Activated CD8-positive, alpha-beta T cell treated with anti-CD3 and anti-CD28 coated beads for 36 hours (primary cell): ENCODE measurements around the gene TCF4. TPM values are rescaled to one million over a fixed set of nuclear protein-coding genes. Genes with fewer than 3 reads are reported as not detected.

Experiments
- ATAC-seq: fragments of 200-7000 bp; cut with Tn5 transposase; one replicate; pipeline ENCODE4 v1.10.0; 2021; ENCODE audit warnings: mild to moderate bottlenecking, moderate library complexity
- CTCF ChIA-PET: fragments of 350-600 bp; sonication (Branson Sonifier 250); formaldehyde crosslinking; loops from one replicate; lab custom pipeline; 2021; ENCODE audit warnings: antibody characterized with exemption; lab: Charles Lee
- POLR2A ChIA-PET: fragments of 350-600 bp; sonication (Branson Sonifier 250); formaldehyde crosslinking; loops from one replicate; lab custom pipeline; 2021; ENCODE audit warnings: antibody characterized with exemption; lab: Charles Lee
- DNase-seq: peaks from one replicate; pipeline ENCODE4 v3.0.0-alpha.2; 2020
- H3K27ac Mint-ChIP-seq: one replicate; pipeline ENCODE4 v1.8.0; 2021; ENCODE audit warnings: mild to moderate bottlenecking, mixed read lengths
- H3K27me3 Mint-ChIP-seq: one replicate; pipeline ENCODE4 v1.8.0; 2021; ENCODE audit warnings: mixed read lengths
- H3K36me3 Mint-ChIP-seq: one replicate; pipeline ENCODE4 v1.8.0; 2021; ENCODE audit warnings: low read depth, mixed read lengths
- H3K4me1 Mint-ChIP-seq: one replicate; pipeline ENCODE4 v1.8.0; 2021; ENCODE audit warnings: low read depth, mixed read lengths
- H3K4me3 Mint-ChIP-seq: one replicate; pipeline ENCODE4 v1.8.0; 2021; ENCODE audit warnings: mild to moderate bottlenecking, moderate library complexity, mixed read lengths
- H3K9me3 Mint-ChIP-seq: one replicate; pipeline ENCODE4 v1.8.0; 2021; ENCODE audit warnings: mixed read lengths
- CTCF ChIP-seq: fragments of 200-600 bp; IDR thresholded peaks from one replicate; pipeline ENCODE4 v1.8.0; 2022; ENCODE audit warnings: antibody characterized with exemption, mild to moderate bottlenecking
- intact Hi-C: fragments of 100-400 bp; cut with micrococcal nuclease; formaldehyde crosslinking; loops from one replicate; pipeline ENCODE4 v1.10.0; 2022
- total RNA-seq, 2 experiments: library from RNA; stranded (reverse); gene quantifications; one replicate each; pipeline ENCODE4 v1.2.3, GENCODE V29; 2021

Gene TCF4
- total RNA-seq, 2 experiments from 2014 or later, result 1.2 to 1.4 TPM

DNA sequence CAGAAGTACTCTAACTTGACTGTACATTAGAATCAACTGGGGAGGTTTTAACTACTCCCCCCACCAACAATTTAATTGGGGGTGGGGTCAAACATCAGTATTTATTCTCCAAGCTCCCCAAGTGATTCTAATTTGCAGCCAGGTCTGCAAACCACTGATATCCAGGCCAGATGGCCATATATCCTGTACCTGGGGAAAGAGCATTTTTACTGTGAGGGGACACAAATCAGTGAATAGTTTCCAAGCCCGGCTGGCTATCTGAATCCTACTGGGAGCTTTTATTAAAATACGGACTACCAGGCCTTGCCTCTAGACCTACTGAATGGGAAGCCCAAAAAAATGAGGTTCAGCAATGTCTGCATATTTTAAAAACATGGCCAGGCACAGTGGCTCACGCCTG lies 88.5 kb downstream of the TCF4 start:
- Mint-ChIP-seq H3K4me1 (peaks cover 7% of the 10 kb centered on the region), H3K27ac (no peak overlapping the region), H3K9me3 (no peaks in the 10 kb centered on the region), H3K27me3 (peaks cover 10% of the 10 kb centered on the region), H3K4me3 (no peak overlapping the region), H3K36me3 (no peaks in the 10 kb centered on the region)
- ChIA-PET CTCF (no interaction called here), POLR2A (no interaction called here)
- ATAC-seq, result no peak
- TF ChIP-seq CTCF, result no peak
- intact Hi-C loops, result no loop called here
- DNase-seq, result no peak

GRCh38 chr18:55497825-55498403 lies 90.1 kb downstream of the TCF4 start:
- Mint-ChIP-seq H3K9me3 (no peaks in the 10 kb centered on the region), H3K27ac (no peak overlapping the region), H3K4me3 (no peak overlapping the region), H3K27me3 (peaks cover 7% of the 10 kb centered on the region), H3K4me1 (peaks cover 7% of the 10 kb centered on the region), H3K36me3 (no peaks in the 10 kb centered on the region)
- no peak for TF ChIP-seq CTCF
- ChIA-PET POLR2A (no interaction called here), CTCF (no interaction called here)
- intact Hi-C loops, result no loop called here
- ATAC-seq (no peak), DNase-seq (no peak)

DNA sequence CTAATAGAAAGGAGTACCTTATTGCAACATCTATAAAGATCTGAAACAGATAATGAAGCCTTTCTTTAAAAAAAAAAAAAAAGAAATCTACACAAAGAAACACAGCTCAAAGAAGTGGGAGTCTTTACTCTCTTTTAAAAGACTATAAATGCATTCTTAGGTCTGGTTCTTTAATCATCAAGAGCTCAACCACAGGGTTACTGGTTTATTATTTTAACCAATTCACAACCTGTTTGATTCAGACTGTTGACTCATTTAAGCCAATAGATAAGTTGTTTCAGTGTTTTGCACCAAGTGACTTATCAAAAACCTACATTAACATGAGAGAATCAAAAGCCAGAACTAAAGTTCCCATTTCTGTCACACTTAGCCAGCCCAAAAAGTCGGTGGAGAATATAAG lies 93.1 kb downstream of the TCF4 start:
- ATAC-seq (no peak), DNase-seq (no peak)
- intact Hi-C loops, result no loop called here
- H3K4me3 Mint-ChIP-seq, result no peak overlapping the region
- no peaks in the 10 kb centered on the region for H3K9me3 Mint-ChIP-seq
- POLR2A ChIA-PET, result no interaction called here
- H3K36me3 Mint-ChIP-seq, result no peaks in the 10 kb centered on the region
- peaks cover 18% of the 10 kb centered on the region for H3K27me3 Mint-ChIP-seq
- no peak overlapping the region for H3K27ac Mint-ChIP-seq
- CTCF ChIA-PET, result no interaction called here
- TF ChIP-seq CTCF, result no peak
- peaks cover under 1% of the 10 kb centered on the region for H3K4me1 Mint-ChIP-seq

GRCh38 chr18:55494441-55494840 lies 93.6 kb downstream of the TCF4 start:
- intact Hi-C loops, result no loop called here
- no peaks in the 10 kb centered on the region for H3K9me3 Mint-ChIP-seq
- ATAC-seq (no peak), DNase-seq (no peak)
- no peaks in the 10 kb centered on the region for H3K36me3 Mint-ChIP-seq
- H3K4me1 Mint-ChIP-seq, result peaks cover 5% of the 10 kb centered on the region
- no peak overlapping the region for H3K27ac Mint-ChIP-seq
- POLR2A ChIA-PET, result no interaction called here
- H3K27me3 Mint-ChIP-seq, result peaks cover 18% of the 10 kb centered on the region
- no peak for TF ChIP-seq CTCF
- CTCF ChIA-PET, result no interaction called here
- H3K4me3 Mint-ChIP-seq, result no peak overlapping the region

DNA sequence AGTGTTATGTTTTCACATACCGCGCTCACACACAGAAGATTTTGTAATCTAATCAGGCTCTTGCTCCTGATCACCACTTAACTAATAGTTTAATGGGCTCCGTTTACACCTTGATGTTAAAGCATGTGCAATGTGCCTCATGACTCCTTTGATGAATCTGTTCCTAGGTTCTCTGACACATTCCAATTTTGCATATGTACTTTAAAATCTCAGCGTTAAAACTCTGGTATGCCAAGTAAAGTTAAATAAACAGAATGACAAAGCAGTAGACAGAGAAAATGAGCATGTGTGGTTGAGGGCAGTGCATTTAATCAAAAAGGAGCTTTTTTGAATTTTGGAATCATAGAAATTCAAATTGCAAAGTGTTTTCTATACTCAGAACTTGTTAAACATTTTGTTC lies 96.4 kb downstream of the TCF4 start:
- ChIA-PET CTCF (no interaction called here), POLR2A (interaction anchor here (0.5 kb wide), 1 partner anchor 89 kb away, joined by 3 read pairs; no protein-coding TSS in a partner anchor)
- Mint-ChIP-seq H3K27ac (no peak overlapping the region), H3K4me1 (peaks cover 15% of the 10 kb centered on the region), H3K36me3 (no peaks in the 10 kb centered on the region), H3K4me3 (no peak overlapping the region), H3K27me3 (peaks cover 20% of the 10 kb centered on the region), H3K9me3 (no peaks in the 10 kb centered on the region)
- no peak for TF ChIP-seq CTCF
- DNase-seq (no peak), ATAC-seq (no peak)
- intact Hi-C loops, result no loop called here
